Measurements from ENCODE around the gene CCDC106.
A peak's percentile ranks its signal among the peaks of the same experiment; 100 is the strongest.

Gene CCDC106

DNA sequence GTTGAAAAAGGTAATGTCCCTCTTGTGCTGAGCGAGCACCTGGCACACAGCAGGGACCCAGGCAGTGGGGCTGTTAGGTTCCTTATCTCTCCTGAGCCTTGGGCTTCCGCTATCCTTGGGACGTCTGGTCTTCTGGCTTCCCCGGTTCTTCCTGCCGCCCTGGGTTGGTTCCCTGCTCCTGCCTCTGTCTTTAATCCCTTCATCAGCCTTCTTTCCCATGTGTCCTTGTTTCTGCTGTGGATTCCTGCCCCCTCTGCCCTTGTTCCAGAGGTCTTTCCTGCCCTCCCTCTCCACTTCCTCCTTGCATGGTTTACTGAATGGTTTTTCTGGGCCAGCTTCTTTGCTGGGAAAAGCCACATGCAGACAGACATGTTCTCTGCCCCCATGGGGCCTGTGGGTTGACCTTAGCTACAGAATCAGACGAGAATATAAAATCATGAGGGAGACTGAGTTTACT lies 29.6 kb downstream of the CCDC106 start:
- TF ChIP-seq, protein P1, sequence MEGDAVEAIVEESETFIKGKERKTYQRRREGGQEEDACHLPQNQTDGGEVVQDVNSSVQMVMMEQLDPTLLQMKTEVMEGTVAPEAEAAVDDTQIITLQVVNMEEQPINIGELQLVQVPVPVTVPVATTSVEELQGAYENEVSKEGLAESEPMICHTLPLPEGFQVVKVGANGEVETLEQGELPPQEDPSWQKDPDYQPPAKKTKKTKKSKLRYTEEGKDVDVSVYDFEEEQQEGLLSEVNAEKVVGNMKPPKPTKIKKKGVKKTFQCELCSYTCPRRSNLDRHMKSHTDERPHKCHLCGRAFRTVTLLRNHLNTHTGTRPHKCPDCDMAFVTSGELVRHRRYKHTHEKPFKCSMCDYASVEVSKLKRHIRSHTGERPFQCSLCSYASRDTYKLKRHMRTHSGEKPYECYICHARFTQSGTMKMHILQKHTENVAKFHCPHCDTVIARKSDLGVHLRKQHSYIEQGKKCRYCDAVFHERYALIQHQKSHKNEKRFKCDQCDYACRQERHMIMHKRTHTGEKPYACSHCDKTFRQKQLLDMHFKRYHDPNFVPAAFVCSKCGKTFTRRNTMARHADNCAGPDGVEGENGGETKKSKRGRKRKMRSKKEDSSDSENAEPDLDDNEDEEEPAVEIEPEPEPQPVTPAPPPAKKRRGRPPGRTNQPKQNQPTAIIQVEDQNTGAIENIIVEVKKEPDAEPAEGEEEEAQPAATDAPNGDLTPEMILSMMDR (IDR thresholded peaks at IDR 0.05; ENCODE audit: insufficient read depth, low read depth, low read length, missing control alignments), result no peak
- H3K4me3 ChIP-seq (ENCODE audit: low read length), result no peak overlapping the region
- DNase-seq (ENCODE audit: low read depth), result no peak

- no peak for DNase-seq (ENCODE audit: low read depth)
- TF ChIP-seq, protein P1 (IDR thresholded peaks at IDR 0.05; ENCODE audit: insufficient read depth, low read depth, low read length, missing control alignments), result no peak
- H3K4me3 ChIP-seq (ENCODE audit: low read length), result no peak overlapping the region
Measured at GRCh38 chr19:55678121-55678671, 30.2 kb downstream of the CCDC106 start.

DNA sequence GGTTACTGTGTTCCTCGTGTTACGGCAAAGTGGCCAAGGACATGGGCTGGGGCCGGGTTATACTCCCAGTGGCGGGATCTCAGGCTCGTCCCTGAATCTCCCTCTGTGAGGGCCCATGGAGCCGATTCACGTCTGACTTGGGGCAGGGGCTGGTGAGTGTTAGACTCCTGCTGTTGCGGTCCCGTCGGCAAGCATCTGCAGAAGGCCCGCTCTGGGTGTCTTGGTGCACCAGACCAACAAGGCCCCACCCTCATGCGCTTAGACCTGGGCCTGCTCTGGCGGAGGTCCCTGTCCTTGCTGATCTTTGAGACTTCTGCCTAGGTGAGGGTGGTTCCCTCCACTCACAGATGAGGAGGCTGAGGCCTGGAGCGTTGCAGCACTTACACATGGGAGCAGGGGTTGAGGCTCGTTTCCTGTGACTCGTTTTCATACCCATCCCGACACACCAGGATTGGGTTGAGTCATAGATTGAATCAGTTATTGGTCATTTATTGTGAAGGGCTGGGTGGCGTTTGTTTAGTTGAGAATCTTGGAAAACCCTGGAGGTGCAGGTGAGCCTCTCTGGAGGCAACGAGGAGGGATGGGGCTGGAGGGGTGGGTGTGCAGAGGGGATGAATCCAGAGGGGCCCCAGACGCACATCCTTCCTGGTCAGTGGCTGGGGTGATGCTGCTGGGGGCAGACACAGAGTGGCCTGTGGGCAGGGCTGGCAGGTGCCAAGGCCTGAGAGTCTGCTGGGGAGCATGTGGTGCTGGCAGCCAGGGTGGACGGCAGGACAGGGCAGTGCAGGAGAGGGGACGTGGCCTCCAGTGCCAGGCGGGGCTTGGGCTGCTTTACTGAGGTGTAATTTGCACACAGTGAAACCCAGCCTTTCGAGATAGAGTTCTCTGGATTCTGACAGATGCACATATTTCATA lies 31.6 kb downstream of the CCDC106 start:
- H3K4me3 ChIP-seq (ENCODE audit: low read length), result no peak overlapping the region
- TF ChIP-seq, protein P1 (IDR thresholded peaks at IDR 0.05; ENCODE audit: insufficient read depth, low read depth, low read length, missing control alignments), result no peak
- DNase-seq (ENCODE audit: low read depth), result peak; percentile 87

- H3K4me3 ChIP-seq (ENCODE audit: low read length), result no peak overlapping the region
- TF ChIP-seq, protein P1 (IDR thresholded peaks at IDR 0.05; ENCODE audit: insufficient read depth, low read depth, low read length, missing control alignments), result no peak
- DNase-seq (ENCODE audit: low read depth), result no peak
Measured at GRCh38 chr19:55680339-55681130, 32.5 kb downstream of the CCDC106 start.

- no peak for DNase-seq (ENCODE audit: low read depth)
- TF ChIP-seq, protein P1 (IDR thresholded peaks at IDR 0.05; ENCODE audit: insufficient read depth, low read depth, low read length, missing control alignments), result no peak
- H3K4me3 ChIP-seq (ENCODE audit: low read length), result no peak overlapping the region
Measured at GRCh38 chr19:55681131-55682092, 33.4 kb downstream of the CCDC106 start.

All from epithelial cell of esophagus (primary cell).